HFF-Myc (cell line): ENCODE measurements around the gene SLC30A1.

Experiments used
- DNase-seq: peaks from one replicate; pipeline ENCODE4 v3.0.0-alpha.2; 2011; ENCODE audit warnings: low read depth; ENCODE audit errors: extremely low read depth
- H3K4me3 ChIP-seq: replicated peaks from 2 replicates; pipeline ENCODE4 v1.5.1; 2011; ENCODE audit warnings: low read depth, mild to moderate bottlenecking, control low read depth, low read length
- TF ChIP-seq, protein P1 (sequence below): IDR thresholded peaks from 2 replicates; pipeline ENCODE4 v1.5.1; 2012; ENCODE audit warnings: mild to moderate bottlenecking, low read depth, low read length, control low read depth; ENCODE audit errors: missing control alignments

Gene SLC30A1

GRCh38 chr1:211557894-211558625, 20.9 kb downstream of the SLC30A1 start:
- no peak for DNase-seq
- TF ChIP-seq, protein P1, sequence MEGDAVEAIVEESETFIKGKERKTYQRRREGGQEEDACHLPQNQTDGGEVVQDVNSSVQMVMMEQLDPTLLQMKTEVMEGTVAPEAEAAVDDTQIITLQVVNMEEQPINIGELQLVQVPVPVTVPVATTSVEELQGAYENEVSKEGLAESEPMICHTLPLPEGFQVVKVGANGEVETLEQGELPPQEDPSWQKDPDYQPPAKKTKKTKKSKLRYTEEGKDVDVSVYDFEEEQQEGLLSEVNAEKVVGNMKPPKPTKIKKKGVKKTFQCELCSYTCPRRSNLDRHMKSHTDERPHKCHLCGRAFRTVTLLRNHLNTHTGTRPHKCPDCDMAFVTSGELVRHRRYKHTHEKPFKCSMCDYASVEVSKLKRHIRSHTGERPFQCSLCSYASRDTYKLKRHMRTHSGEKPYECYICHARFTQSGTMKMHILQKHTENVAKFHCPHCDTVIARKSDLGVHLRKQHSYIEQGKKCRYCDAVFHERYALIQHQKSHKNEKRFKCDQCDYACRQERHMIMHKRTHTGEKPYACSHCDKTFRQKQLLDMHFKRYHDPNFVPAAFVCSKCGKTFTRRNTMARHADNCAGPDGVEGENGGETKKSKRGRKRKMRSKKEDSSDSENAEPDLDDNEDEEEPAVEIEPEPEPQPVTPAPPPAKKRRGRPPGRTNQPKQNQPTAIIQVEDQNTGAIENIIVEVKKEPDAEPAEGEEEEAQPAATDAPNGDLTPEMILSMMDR: no peak
- no peak overlapping the region for H3K4me3 ChIP-seq

DNA sequence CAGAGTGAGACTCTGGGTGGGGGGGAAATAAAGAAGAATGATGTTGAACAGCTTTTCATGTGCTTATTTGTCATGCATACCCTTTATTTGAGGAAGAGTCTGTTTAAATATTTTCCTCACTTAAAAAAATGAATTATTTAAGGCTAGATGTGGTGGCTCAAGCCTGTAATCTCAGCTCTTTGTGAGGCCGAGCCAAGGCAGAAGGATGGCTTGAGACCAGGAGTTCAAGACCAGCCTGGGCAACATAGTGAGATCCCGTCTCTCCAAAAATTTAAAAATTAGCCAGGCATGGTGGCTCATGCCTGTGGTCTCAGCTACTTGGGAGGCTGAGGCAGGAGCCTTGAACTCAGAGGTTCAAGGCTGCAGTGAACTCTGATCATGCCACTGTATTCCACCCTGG, 25.4 kb downstream of the SLC30A1 start:
- no peak for DNase-seq
- no peak overlapping the region for H3K4me3 ChIP-seq
- TF ChIP-seq, protein P1: no peak

GRCh38 chr1:211551638-211552460, 27.1 kb downstream of the SLC30A1 start:
- DNase-seq: no peak
- TF ChIP-seq, protein P1: no peak
- no peak overlapping the region for H3K4me3 ChIP-seq

- DNase-seq: no peak
- TF ChIP-seq, protein P1: no peak
- no peak overlapping the region for H3K4me3 ChIP-seq
Measured at GRCh38 chr1:211549092-211549711, 29.8 kb downstream of the SLC30A1 start.

GRCh38 chr1:211548321-211549091, 30.5 kb downstream of the SLC30A1 start:
- DNase-seq: no peak
- H3K4me3 ChIP-seq: no peak overlapping the region
- TF ChIP-seq, protein P1: no peak

- H3K4me3 ChIP-seq: no peak overlapping the region
- TF ChIP-seq, protein P1: no peak
Measured at GRCh38 chr1:211547710-211548109, 31.3 kb downstream of the SLC30A1 start.

More at GRCh38 chr1:211547710-211548109, 31.3 kb downstream of the SLC30A1 start:
- DNase-seq: no peak
